ENCODE results near the gene MAPK13. TPM values are rescaled to one million over a fixed set of nuclear protein-coding genes. Genes with fewer than 3 reads are reported as not detected.

The MAPK13 gene
- total RNA-seq, 1 donor: 4.3 TPM

DNA sequence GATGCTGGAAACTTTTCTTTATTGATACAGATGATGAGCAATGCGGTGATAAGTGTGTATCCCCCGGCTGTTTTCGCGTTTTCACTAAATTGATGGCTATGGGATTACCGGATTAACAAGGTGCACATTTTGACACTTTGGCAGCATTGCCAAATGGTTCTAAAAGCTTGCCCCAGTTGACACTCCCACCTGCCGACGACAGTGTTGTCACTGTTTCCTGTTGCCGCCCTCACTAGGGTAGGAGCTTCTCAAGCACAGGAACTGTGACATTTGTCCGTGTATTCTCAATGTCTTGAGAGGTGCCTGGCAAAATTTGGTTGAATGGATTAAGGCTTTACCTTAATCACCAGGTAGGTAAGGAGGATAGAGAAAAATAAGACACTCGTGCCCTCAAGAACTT is 9.8 kb upstream of the MAPK13 start:
- TF ChIP-seq, protein P1, sequence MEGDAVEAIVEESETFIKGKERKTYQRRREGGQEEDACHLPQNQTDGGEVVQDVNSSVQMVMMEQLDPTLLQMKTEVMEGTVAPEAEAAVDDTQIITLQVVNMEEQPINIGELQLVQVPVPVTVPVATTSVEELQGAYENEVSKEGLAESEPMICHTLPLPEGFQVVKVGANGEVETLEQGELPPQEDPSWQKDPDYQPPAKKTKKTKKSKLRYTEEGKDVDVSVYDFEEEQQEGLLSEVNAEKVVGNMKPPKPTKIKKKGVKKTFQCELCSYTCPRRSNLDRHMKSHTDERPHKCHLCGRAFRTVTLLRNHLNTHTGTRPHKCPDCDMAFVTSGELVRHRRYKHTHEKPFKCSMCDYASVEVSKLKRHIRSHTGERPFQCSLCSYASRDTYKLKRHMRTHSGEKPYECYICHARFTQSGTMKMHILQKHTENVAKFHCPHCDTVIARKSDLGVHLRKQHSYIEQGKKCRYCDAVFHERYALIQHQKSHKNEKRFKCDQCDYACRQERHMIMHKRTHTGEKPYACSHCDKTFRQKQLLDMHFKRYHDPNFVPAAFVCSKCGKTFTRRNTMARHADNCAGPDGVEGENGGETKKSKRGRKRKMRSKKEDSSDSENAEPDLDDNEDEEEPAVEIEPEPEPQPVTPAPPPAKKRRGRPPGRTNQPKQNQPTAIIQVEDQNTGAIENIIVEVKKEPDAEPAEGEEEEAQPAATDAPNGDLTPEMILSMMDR (IDR thresholded peaks at IDR 0.05; ENCODE audit: extremely low read depth, low read depth, low read length): no peak
- no peaks in the 10 kb centered on the region for H3K36me3 ChIP-seq (ENCODE audit: insufficient read depth, low read length)

DNA sequence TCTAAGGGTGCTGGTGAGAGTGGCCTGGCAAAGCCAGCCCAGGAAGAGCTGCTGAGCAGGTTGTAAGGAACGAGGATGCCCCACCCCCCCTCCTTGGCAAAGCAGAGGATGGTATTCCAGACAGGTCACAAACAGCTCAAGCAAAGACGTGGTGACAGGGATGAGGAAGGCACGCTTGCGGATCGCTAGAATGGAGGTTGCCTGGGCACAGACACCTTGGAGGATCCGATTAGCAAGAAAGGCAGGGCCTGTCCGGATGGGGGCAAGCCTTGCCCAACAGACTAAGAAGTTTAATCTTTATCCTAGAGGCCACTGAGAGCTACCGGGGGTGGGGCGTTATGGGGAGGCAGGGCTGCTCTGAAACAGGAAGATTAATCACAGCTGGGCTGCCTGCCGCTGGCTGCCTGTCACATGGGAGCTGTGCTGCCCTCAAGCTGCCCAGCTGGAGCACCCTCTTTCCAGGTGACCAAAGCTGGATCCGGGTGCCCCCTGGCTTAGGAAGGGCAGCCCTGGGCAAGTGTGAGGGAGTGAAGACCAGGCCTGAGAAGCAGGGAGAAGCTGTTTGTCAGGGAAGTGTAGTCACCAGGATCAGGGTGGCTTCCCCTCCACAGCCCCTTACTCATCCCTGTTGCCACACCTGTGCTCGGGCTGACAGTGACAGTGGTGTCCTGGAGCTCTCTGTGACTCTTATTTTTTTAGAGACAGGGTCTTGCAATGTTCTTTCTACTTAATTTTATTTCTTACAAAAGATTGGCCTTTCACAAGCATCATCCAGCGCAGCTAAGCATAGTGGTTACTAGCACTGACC is 9.1 kb upstream of the MAPK13 start:
- Histone ChIP-seq H3K27me3 (ENCODE audit: insufficient read depth, low read length) (no peaks in the 10 kb centered on the region), H3K4me3 (ENCODE audit: insufficient read depth, low read length) (peak overlapping the region; percentile 22), H2AFZ (ENCODE audit: low read length) (peak overlapping the region; percentile 37), H4K20me1 (ENCODE audit: insufficient read depth, low read length) (no peaks in the 10 kb centered on the region), H3K4me1 (ENCODE audit: insufficient read depth, low read length) (peaks cover 12% of the 10 kb centered on the region), H3K9me3 (ENCODE audit: low read depth, low read length) (no peaks in the 10 kb centered on the region), H3K4me2 (ENCODE audit: insufficient read depth, low read length) (peak overlapping the region; percentile 58), H3K27ac (ENCODE audit: low read depth, low read length) (no peak overlapping the region), H3K79me2 (ENCODE audit: insufficient read depth, low read length) (no peaks in the 10 kb centered on the region), H3K36me3 (ENCODE audit: insufficient read depth, low read length) (no peaks in the 10 kb centered on the region)
- TF ChIP-seq, protein P1 (IDR thresholded peaks at IDR 0.05; ENCODE audit: extremely low read depth, low read depth, low read length): no peak
- DNase-seq (ENCODE audit: insufficient read length, low spot score, missing footprints): no peak

More for the DNA sequence above, 9.8 kb upstream of the MAPK13 start:
- Histone ChIP-seq H3K9me3 (ENCODE audit: low read depth, low read length) (no peaks in the 10 kb centered on the region), H3K27ac (ENCODE audit: low read depth, low read length) (no peak overlapping the region), H3K79me2 (ENCODE audit: insufficient read depth, low read length) (no peaks in the 10 kb centered on the region), H4K20me1 (ENCODE audit: insufficient read depth, low read length) (no peaks in the 10 kb centered on the region), H3K4me1 (ENCODE audit: insufficient read depth, low read length) (peaks cover 12% of the 10 kb centered on the region), H2AFZ (ENCODE audit: low read length) (no peak overlapping the region), H3K4me3 (ENCODE audit: insufficient read depth, low read length) (no peak overlapping the region), H3K4me2 (ENCODE audit: insufficient read depth, low read length) (peak overlapping the region; percentile 58), H3K27me3 (ENCODE audit: insufficient read depth, low read length) (no peaks in the 10 kb centered on the region)
- no peak for DNase-seq (ENCODE audit: insufficient read length, low spot score, missing footprints)

- Histone ChIP-seq H3K79me2 (ENCODE audit: insufficient read depth, low read length) (no peaks in the 10 kb centered on the region), H3K4me3 (ENCODE audit: insufficient read depth, low read length) (no peak overlapping the region), H3K4me2 (ENCODE audit: insufficient read depth, low read length) (no peak overlapping the region), H3K9me3 (ENCODE audit: low read depth, low read length) (no peaks in the 10 kb centered on the region), H3K27me3 (ENCODE audit: insufficient read depth, low read length) (no peaks in the 10 kb centered on the region), H3K4me1 (ENCODE audit: insufficient read depth, low read length) (peaks cover 17% of the 10 kb centered on the region), H3K36me3 (ENCODE audit: insufficient read depth, low read length) (no peaks in the 10 kb centered on the region), H3K27ac (ENCODE audit: low read depth, low read length) (no peak overlapping the region), H2AFZ (ENCODE audit: low read length) (no peak overlapping the region), H4K20me1 (ENCODE audit: insufficient read depth, low read length) (no peaks in the 10 kb centered on the region)
- TF ChIP-seq, protein P1 (IDR thresholded peaks at IDR 0.05; ENCODE audit: extremely low read depth, low read depth, low read length): no peak
- DNase-seq (ENCODE audit: insufficient read length, low spot score, missing footprints): no peak
These were observed 8.4 kb upstream of the MAPK13 start for GRCh38 chr6:36121787-36122494.
